Measurements from ENCODE around the gene ITPR1. TPM values are rescaled to one million over a fixed set of nuclear protein-coding genes. Genes with fewer than 3 reads are reported as not detected.
"Not testable (repeated sequence)": the region's sequence is repeated elsewhere in the genome, so short reads cannot be mapped to it uniquely, and the experiment has no call there.

The ITPR1 gene
- total RNA-seq, 1 experiment from 2014 or later: 8.7 TPM

- DNase-seq (ENCODE audit: low read depth, low spot score) (no peak), ATAC-seq (no peak)
- ChIA-PET POLR2A (interaction anchor here (0.7 kb wide), 1 partner anchor 449 kb away, joined by 6 read pairs; no protein-coding TSS in a partner anchor), CTCF (no interaction called here)
- H3K36me3 ChIP-seq (ENCODE audit: control insufficient read depth, insufficient read depth, low read length): no peaks in the 10 kb centered on the region
- no peaks in the 10 kb centered on the region for H3K27me3 ChIP-seq (ENCODE audit: control insufficient read depth, insufficient read depth, low read length)
- intact Hi-C loops (cut with micrococcal nuclease; ENCODE audit: unreplicated experiment): no loop called here
- no peaks in the 10 kb centered on the region for H3K9me3 ChIP-seq (ENCODE audit: control insufficient read depth, insufficient read depth, low read depth, low read length)
- H3K4me3 ChIP-seq (ENCODE audit: low read depth in 2 of 2, low read length in 2 of 2): no peak overlapping the region
- no peak for TF ChIP-seq TCF7L2 (IDR thresholded peaks at IDR 0.05; ENCODE audit: low read depth, low read length)
- no peak for TF ChIP-seq REST (IDR thresholded peaks at IDR 0.05; ENCODE audit: insufficient read depth in 1 of 2, low read depth in 2 of 2, low read length in 1 of 2)
- TF ChIP-seq CTCF (IDR thresholded peaks at IDR 0.05): no peak
- no peak for TF ChIP-seq SIN3A (IDR thresholded peaks at IDR 0.05; ENCODE audit: borderline replicate concordance, insufficient read depth, low read depth, low read length)
- TF ChIP-seq POLR2AphosphoS5 (IDR thresholded peaks at IDR 0.05; ENCODE audit: low read depth, low read length): no peak
- H3K4me1 ChIP-seq (ENCODE audit: control insufficient read depth, insufficient read depth, low read length): no peaks in the 10 kb centered on the region
- in situ Hi-C loops (cut with HindIII; ENCODE audit: low pct_unique_long_range_greater_than_20kb, low sequenced_read_pairs): no loop called here
- no TSS peak for BruUV-seq (replicated peaks)
- no peak overlapping the region for H3K27ac ChIP-seq (ENCODE audit: low read length)
These were observed 39.0 kb upstream of the ITPR1 start for GRCh38 chr3:4454142-4454541.

- intact Hi-C loops (cut with micrococcal nuclease; ENCODE audit: unreplicated experiment); CTCF ChIA-PET; H3K4me1 ChIP-seq (ENCODE audit: control insufficient read depth, insufficient read depth, low read length); BruUV-seq (replicated peaks); H3K27me3 ChIP-seq (ENCODE audit: control insufficient read depth, insufficient read depth, low read length); POLR2A ChIA-PET; DNase-seq (ENCODE audit: low read depth, low spot score); H3K9me3 ChIP-seq (ENCODE audit: control insufficient read depth, insufficient read depth, low read depth, low read length); in situ Hi-C loops (cut with HindIII; ENCODE audit: low pct_unique_long_range_greater_than_20kb, low sequenced_read_pairs); H3K36me3 ChIP-seq (ENCODE audit: control insufficient read depth, insufficient read depth, low read length); ATAC-seq; H3K4me3 ChIP-seq (ENCODE audit: low read depth in 2 of 2, low read length in 2 of 2); H3K27ac ChIP-seq (ENCODE audit: low read length): not testable (repeated sequence)
These were observed 36.4 kb upstream of the ITPR1 start for GRCh38 chr3:4456780-4457179.

GRCh38 chr3:4458961-4459360, 34.2 kb upstream of the ITPR1 start:
- ChIA-PET POLR2A (no interaction called here), CTCF (no interaction called here)
- Histone ChIP-seq H3K4me3 (ENCODE audit: low read depth in 2 of 2, low read length in 2 of 2) (no peak overlapping the region), H3K27me3 (ENCODE audit: control insufficient read depth, insufficient read depth, low read length) (no peaks in the 10 kb centered on the region), H3K27ac (ENCODE audit: low read length) (no peak overlapping the region), H3K4me1 (ENCODE audit: control insufficient read depth, insufficient read depth, low read length) (no peaks in the 10 kb centered on the region), H3K36me3 (ENCODE audit: control insufficient read depth, insufficient read depth, low read length) (no peaks in the 10 kb centered on the region), H3K9me3 (ENCODE audit: control insufficient read depth, insufficient read depth, low read depth, low read length) (no peaks in the 10 kb centered on the region)
- intact Hi-C loops (cut with micrococcal nuclease; ENCODE audit: unreplicated experiment) (no loop called here), in situ Hi-C loops (cut with HindIII; ENCODE audit: low pct_unique_long_range_greater_than_20kb, low sequenced_read_pairs) (no loop called here)
- BruUV-seq (replicated peaks): no TSS peak
- TF ChIP-seq TCF7L2 (IDR thresholded peaks at IDR 0.05; ENCODE audit: low read depth, low read length) (no peak), SIN3A (IDR thresholded peaks at IDR 0.05; ENCODE audit: borderline replicate concordance, insufficient read depth, low read depth, low read length) (no peak), CTCF (IDR thresholded peaks at IDR 0.05) (no peak), REST (IDR thresholded peaks at IDR 0.05; ENCODE audit: insufficient read depth in 1 of 2, low read depth in 2 of 2, low read length in 1 of 2) (no peak), POLR2AphosphoS5 (IDR thresholded peaks at IDR 0.05; ENCODE audit: low read depth, low read length) (no peak)
- no peak for DNase-seq (ENCODE audit: low read depth, low spot score)
- ATAC-seq: no peak

Measured in Panc1 (cell line).